Rectal smooth muscle tissue (tissue), 1 donor: Measurements from ENCODE around the gene PLAAT4.

Experiments used
- H3K27ac ChIP-seq: one replicate; pipeline ENCODE4 v1.7.0; 2013; ENCODE audit warnings: low read depth, low read length, inconsistent platforms
- H3K27me3 ChIP-seq: one replicate; pipeline ENCODE4 v1.7.0; 2013; ENCODE audit warnings: low read length; ENCODE audit not compliant: control insufficient read depth, insufficient read depth
- H3K36me3 ChIP-seq: one replicate; pipeline ENCODE4 v1.7.0; 2013; ENCODE audit warnings: low read length; ENCODE audit not compliant: control insufficient read depth, insufficient read depth
- H3K4me1 ChIP-seq: one replicate; pipeline ENCODE4 v1.7.0; 2013; ENCODE audit warnings: low read length; ENCODE audit not compliant: control insufficient read depth, insufficient read depth
- H3K4me3 ChIP-seq: one replicate; pipeline ENCODE4 v1.7.0; 2013; ENCODE audit warnings: low read length
- H3K9ac ChIP-seq: one replicate; pipeline ENCODE4 v1.7.0; 2013; ENCODE audit warnings: low read length

PLAAT4 gene

DNA sequence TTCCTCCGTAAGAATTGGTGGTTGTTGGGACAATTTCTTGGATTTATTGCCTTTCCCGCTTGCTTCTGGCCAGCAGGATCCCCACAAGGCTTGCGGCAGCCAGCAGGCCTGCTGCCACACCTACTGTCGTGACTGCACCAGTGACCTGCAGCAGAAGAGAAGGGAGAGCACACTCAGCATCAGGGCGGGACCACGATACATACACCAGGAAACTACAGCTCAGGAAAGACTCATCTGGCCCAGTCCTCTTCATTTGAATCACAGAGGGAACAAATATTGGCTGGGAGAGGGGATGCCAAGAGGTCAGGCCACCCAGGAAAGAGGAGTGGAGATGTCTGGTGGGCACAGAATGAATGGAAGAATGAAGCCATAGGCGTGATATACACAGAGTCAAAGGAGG is 16.3 kb downstream of the PLAAT4 start:
- Histone ChIP-seq H3K4me1 (no peaks in the 10 kb centered on the region), H3K9ac (no peak overlapping the region), H3K4me3 (no peak overlapping the region), H3K36me3 (no peaks in the 10 kb centered on the region), H3K27me3 (no peaks in the 10 kb centered on the region), H3K27ac (no peak overlapping the region)

DNA sequence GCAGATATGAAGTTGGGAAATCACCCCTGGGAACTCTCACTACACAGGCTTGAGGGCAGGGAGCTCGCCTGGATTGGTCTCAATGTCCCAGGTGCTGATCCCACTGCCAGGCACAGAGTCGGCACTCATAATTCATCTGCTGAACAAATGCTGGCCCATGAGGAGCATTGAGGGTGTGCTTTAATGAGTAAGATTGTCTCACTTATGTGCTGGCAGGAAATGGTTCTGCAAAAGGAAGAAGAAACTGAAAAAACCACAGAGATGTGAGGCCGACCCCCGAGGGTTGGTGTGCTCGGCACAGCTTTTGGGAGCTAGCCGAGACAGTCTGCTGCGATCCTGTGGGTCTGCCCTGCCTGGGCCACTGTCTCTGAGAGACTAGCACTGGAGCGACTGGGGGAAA is 17.2 kb downstream of the PLAAT4 start:
- no peak overlapping the region for H3K4me3 ChIP-seq
- H3K36me3 ChIP-seq: no peaks in the 10 kb centered on the region
- H3K4me1 ChIP-seq: no peaks in the 10 kb centered on the region
- H3K27me3 ChIP-seq: no peaks in the 10 kb centered on the region
- no peak overlapping the region for H3K27ac ChIP-seq
- H3K9ac ChIP-seq: no peak overlapping the region

DNA sequence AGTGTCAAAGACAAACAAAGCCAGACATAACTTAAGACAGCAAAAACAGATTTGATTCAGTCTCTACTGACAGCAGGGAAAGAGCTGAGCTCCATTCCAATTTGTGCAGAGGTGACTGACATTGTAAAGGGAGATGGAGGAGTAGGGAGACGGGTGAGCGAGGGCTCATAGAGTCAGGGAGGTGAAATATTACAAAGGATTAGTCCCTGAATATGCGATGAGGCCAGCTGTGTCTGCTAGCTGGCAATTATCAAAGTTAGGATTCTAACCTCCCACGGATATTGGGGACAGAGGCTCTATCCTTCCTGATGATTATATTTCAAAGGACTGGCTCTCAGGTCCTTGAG is 18.2 kb downstream of the PLAAT4 start:
- no peaks in the 10 kb centered on the region for H3K36me3 ChIP-seq
- no peaks in the 10 kb centered on the region for H3K27me3 ChIP-seq
- no peak overlapping the region for H3K4me3 ChIP-seq
- H3K27ac ChIP-seq: no peak overlapping the region
- no peak overlapping the region for H3K9ac ChIP-seq
- no peaks in the 10 kb centered on the region for H3K4me1 ChIP-seq

DNA sequence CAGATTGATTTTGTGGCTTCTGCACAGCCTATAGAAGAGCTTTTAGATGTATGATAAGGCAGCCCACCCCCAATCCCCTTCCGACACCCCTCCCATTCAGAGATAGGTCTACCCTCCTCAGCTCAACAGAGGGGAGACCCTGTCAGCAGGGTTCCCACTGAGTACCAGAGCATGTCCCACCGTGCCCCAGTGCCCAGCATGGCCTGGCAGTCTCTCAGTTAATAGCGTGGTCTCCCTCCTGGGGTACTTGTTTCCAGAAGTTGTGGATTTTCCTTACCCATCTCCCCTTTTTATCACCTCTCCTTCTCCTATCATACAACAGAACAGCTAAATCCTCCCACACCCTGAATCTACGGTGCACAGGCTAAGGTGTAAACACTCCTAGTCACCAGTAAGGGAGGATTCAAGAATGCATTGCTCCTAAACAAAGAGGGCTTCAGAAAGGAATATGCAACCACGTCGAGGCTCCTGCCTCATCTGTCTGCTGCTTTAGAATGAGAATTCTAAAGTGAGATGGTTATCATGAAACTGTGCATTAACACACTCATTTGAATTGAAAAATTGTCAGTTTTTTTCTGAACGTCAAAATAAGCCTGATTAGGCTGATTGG is 19.9 kb downstream of the PLAAT4 start:
- H3K4me3 ChIP-seq: no peak overlapping the region
- H3K27ac ChIP-seq: no peak overlapping the region
- no peaks in the 10 kb centered on the region for H3K36me3 ChIP-seq
- H3K4me1 ChIP-seq: no peaks in the 10 kb centered on the region
- H3K9ac ChIP-seq: no peak overlapping the region
- H3K27me3 ChIP-seq: no peaks in the 10 kb centered on the region

DNA sequence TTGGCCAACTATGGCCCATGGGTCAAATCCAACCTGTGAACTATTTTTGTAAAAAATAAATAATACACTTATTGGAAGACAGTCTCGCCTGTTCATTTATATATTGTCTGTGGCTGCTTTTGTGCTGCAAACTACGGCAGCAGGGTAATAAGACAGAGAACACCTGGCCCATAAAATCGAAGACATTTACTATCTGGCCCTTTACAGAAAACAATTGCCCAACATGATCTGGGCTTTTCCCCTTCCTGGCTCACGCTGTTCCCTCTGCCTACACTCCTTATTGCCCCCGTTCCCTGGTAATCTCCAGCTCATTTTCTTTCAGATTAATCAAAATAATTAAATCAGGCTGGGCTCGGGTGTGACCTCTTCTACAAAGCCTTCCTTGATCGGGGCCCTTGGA is 21.0 kb downstream of the PLAAT4 start:
- Histone ChIP-seq H3K4me1 (no peaks in the 10 kb centered on the region), H3K27ac (no peak overlapping the region), H3K9ac (no peak overlapping the region), H3K36me3 (no peaks in the 10 kb centered on the region), H3K27me3 (no peaks in the 10 kb centered on the region), H3K4me3 (no peak overlapping the region)

DNA sequence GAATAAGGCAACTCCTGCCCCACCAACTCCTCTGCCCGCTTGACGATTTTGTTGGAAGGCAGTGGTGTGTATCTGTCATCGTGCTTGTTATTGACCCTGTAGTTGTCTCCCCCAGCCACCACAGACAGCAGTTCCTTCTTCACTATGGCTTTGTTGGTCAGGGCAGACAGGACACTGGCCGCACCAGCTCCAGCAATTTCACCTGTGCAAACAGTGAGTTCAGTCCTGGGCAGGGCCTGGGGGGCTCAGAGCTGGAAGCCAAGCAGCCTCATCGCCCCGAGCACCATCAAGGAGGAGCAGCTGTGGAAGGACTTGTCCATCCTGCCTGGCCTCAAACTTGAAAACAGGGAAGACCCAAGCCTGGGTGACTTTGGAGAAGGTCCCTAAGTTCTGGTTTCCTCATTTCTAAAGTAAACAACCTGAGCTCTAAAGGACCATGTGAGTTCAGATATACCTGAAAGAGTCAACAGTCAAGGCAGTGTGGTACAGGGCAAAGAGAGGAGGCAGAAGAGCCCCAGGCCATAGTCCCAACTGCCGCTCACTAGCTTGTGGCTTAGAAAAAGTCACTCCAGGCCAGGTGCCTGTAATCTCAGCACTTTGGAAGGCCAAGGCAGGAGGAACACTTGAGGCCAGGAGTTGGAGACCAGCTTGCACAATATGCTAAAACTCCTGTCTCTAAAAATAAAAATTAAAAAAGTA is 22.0 kb downstream of the PLAAT4 start:
- H3K27me3 ChIP-seq: no peaks in the 10 kb centered on the region
- no peaks in the 10 kb centered on the region for H3K36me3 ChIP-seq
- H3K27ac ChIP-seq: no peak overlapping the region
- no peak overlapping the region for H3K9ac ChIP-seq
- H3K4me3 ChIP-seq: no peak overlapping the region
- no peaks in the 10 kb centered on the region for H3K4me1 ChIP-seq

DNA sequence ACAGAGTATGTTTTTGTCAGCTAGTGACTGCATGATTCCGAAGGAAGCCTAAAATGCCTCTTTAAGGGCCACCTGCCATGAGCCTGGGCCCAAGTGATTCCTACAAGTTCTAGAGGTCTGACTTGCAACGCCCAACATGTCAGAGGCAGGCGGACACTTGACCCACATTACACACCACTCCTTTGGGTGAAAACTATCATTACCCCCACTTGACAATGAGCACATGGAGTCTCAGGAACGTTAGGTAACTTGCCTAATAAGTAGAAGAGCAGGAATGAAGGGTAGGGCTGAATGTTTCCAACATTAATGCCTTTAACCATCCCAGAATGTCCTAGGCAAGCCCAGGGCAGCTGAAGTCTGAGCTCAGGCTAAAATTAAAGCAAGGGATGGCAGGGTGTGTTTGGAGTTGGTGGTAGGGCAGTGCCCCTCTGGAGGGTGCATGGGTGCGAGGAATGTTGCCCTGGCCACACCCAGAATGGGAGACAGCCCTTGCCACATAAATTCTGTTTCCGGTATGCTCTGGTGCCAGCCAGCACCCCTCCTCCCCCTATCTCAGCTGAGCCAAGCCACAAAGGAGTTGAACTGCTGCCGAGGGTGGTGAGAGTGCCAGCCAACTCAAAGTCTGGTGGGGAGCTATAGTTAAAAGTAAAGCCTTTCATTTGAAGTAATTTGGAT is 24.0 kb downstream of the PLAAT4 start:
- no peak overlapping the region for H3K27ac ChIP-seq
- H3K9ac ChIP-seq: no peak overlapping the region
- H3K4me1 ChIP-seq: no peaks in the 10 kb centered on the region
- no peaks in the 10 kb centered on the region for H3K27me3 ChIP-seq
- H3K36me3 ChIP-seq: no peaks in the 10 kb centered on the region
- no peak overlapping the region for H3K4me3 ChIP-seq

DNA sequence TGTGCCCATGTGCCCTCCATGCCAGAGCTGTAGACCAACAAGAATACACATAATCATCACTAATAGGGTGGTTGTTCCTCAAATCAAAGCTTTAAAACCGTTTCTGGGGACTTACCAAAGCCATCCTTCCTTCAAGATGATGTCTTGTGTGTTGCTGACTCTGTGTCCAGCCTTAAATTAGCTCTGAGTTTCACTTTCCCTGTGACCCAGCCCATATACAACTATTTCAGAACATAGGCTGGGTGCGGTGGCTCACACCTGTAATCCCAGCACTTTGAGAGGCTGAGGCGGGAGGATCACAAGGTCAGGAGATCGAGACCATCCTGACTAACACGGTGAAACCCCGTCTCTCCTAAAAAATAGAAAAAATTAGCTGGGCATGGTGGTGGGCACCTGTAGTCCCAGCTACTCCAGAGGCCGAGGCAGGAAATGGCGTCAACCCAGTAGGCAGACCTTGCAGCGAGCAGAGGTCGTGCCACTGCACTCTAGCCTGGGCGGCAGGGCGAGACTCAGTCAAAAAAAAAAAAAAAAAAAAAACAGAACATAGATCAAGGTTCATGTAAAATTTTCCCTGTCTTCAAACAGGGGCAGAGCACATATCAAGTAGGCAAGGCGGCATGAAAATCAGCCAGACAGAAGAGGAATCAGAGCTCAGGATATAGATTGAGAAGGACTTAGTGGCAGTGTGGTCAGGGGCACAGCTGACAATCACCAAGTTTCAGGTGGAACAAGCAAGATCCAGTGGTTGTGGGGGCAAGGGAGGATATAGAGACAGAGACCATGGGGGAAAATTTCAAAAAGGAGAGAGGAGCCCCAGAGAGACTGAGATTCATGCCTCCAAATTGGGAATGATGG is 26.8 kb downstream of the PLAAT4 start, which contains the start of gene PLAAT2:
PLAAT2 (minus strand) TSS at position 179 of the 855 bp plus-strand sequence; CDS start at position 124, 55 bp downstream.
- H3K4me3 ChIP-seq: no peak within 1 kb of the TSS
- no peaks in the 10 kb centered on the region for H3K27me3 ChIP-seq
- no peak within 1 kb of the TSS for H3K27ac ChIP-seq
- H3K4me1 ChIP-seq: no peaks in the 10 kb centered on the region
- no peaks in the 10 kb centered on the region for H3K36me3 ChIP-seq
- no peak within 1 kb of the TSS for H3K9ac ChIP-seq

DNA sequence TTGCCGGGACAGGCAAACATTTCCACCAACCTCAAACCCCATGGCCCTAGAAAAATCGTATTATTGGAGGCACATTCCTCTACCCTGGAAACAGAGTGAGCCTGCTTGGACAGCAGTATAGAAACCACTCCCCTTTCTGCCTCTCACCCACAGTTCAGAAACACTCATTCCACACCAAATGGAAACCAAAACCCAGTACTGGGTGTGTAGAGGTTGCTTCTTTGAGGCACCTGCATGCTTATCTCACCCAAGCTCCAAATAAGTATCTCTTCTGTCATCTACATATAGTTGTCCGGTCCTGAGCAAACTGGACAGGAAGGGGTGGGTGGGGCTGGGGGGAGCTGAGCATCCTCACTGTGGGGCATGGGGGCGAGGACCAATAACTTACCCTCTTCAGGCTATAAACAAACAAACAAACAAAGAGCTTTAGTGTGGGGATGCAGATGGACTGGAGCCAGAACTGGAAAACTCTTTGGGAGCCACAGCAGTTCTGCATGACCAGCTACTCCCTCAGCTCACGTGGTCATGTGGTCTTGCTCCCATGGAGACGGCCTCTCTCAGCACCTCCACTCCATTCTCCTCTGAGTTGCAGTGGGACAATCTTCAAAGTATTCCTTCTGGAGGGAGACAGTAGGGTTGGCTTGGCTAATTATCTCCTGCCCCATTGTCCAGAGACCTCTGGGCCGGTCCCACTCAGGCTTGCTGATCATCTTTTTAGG is 27.6 kb downstream of the PLAAT4 start:
- Histone ChIP-seq H3K27ac (no peak overlapping the region), H3K27me3 (no peaks in the 10 kb centered on the region), H3K9ac (no peak overlapping the region), H3K36me3 (no peaks in the 10 kb centered on the region), H3K4me3 (no peak overlapping the region), H3K4me1 (no peaks in the 10 kb centered on the region)

DNA sequence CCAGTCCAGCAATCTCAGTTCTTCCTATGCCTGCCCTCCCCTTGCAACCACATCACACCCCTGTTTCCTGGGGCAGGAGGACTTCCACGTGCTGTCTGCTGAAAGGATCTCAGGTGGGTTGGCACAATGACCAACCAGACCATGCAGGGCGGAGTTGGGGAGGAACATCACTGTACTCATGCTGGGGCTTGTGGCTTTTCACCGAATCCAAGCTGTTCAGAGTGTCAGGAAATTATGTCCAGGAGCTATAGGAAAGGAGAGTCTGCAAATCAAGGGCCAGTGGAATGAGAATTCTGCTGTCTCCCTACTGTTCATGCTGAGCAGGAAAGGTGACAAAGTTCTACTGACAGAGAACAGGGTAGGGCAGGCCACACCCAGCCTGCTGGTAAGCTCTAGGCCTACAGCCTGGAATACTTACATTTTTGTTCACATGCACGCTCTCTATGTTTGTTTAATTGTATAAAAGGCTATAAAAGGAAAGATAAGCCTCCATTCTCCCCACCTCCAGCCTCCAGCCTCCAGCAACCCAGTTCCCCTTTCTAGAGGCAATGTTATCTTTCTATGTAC is 28.3 kb downstream of the PLAAT4 start:
- Histone ChIP-seq H3K4me1 (no peaks in the 10 kb centered on the region), H3K36me3 (no peaks in the 10 kb centered on the region), H3K9ac (no peak overlapping the region), H3K27me3 (no peaks in the 10 kb centered on the region), H3K27ac (no peak overlapping the region), H3K4me3 (no peak overlapping the region)

DNA sequence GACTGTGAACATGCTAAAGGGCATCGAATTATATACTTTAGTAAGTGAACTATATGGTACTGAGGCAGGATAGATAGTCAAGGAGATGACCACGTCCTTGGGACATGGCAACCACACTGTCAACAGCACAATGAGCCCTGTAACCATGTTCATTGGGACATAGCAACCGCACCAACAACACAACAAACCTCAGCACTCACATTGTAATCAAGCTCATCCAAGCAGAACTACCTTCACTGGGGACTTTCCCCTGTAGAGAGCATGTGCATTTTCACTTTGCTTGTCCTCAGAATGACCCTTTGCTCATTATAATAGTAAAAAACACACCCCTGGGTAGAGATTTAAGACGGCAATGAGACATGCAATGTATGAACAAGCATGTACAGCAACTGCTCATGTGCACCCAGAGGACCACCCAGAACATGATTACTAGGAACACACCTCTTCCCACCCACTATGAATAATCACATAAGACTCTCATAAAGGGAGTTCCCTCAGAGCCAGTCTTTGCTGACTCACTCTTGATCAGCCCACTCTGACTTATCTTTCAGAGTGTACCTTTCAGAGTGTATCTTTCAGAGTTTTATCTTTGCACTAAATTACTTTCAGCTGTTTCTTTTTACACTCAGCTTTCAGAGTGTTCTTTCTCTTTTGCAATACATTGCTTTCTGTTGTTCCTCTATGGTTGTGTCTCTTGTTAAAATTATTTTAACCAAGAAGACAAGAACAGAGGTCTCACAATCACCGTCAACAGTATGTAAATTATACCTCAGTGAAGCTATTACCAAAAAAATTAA is 30.6 kb downstream of the PLAAT4 start:
- Histone ChIP-seq H3K27me3 (no peaks in the 10 kb centered on the region), H3K27ac (no peak overlapping the region), H3K4me3 (no peak overlapping the region), H3K9ac (no peak overlapping the region), H3K36me3 (no peaks in the 10 kb centered on the region), H3K4me1 (no peaks in the 10 kb centered on the region)
